Sciatic nerve (tissue), 2 donors: ENCODE results near the gene PKN1. TPM values are rescaled to one million over a fixed set of nuclear protein-coding genes. Genes with fewer than 3 reads are reported as not detected.
"Not testable (repeated sequence)": the region's sequence is repeated elsewhere in the genome, so short reads cannot be mapped to it uniquely, and the experiment has no call there.

ENCODE experiments used
- ATAC-seq: fragments of 200-7000 bp; cut with Tn5 transposase; one replicate; pipeline ENCODE4 v1.9.1; 2020; ENCODE audit warnings: mild to moderate bottlenecking, moderate library complexity
- DNase-seq: peaks from one replicate; pipeline ENCODE4 v3.0.0-alpha.2; 2020; ENCODE audit warnings: low spot score
- intact Hi-C: fragments of 100-400 bp; cut with DNase I; formaldehyde crosslinking; loops from one replicate; pipeline ENCODE4 v1.14.2; 2022
- total RNA-seq: library from RNA; stranded (reverse); fragmentation: NEBNext Ultra II Directional; extraction: Animal tissue kit (Norgen Biotek cat#: 25700); gene quantifications from one replicate; pipeline ENCODE4 v1.2.1, GENCODE V29; 2021
- donor health status: DM: no; HTN: no; CAD: no.
- donor health status: DM: no; HTN: no; CAD: no.

The PKN1 gene
- 116 TPM for total RNA-seq

DNA sequence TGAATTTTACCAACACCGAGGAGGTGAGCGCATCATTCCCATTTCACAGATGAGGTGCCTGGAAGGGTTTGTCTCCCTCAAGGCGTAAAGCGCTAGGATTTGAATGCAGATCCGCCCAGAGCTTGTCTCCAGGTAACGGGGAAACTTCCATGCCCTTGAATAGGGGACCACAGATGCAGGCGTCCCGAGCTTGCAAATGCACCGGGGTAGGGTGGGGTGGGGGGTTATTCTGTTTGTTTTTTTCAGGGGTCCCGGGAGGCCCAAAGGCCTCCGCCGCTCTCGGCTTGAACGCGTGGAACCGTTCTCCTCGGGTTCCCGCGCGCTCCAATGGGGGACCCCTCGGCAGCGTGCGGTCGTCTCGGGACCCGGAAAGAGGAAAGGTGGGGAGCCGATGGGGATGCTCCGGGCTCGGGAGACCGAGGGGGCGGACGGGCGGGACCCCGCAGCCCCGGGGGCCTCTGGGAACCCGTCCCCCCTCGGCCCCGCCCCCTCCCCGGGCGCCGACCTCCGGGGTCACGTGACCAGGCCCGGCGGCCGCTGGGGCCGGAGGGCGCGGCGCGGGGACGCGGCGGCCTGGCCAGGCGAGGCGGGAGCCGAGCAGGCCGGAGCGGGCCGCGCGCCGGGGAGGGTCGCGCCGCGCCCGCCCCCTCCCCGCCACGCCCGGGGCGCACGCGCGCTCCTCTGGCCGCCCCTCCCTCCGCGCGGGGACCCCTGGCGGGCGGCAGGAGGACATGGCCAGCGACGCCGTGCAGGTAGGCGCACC lies at the start of gene PKN1:
TSS of gene PKN1 (plus strand) at position 516 of the 763 bp plus-strand sequence. CDS start at position 732, 216 bp downstream.
- intact Hi-C loops = no loop called here
- DNase-seq = peak; percentile 78
- peak; percentile 63 for ATAC-seq

DNA sequence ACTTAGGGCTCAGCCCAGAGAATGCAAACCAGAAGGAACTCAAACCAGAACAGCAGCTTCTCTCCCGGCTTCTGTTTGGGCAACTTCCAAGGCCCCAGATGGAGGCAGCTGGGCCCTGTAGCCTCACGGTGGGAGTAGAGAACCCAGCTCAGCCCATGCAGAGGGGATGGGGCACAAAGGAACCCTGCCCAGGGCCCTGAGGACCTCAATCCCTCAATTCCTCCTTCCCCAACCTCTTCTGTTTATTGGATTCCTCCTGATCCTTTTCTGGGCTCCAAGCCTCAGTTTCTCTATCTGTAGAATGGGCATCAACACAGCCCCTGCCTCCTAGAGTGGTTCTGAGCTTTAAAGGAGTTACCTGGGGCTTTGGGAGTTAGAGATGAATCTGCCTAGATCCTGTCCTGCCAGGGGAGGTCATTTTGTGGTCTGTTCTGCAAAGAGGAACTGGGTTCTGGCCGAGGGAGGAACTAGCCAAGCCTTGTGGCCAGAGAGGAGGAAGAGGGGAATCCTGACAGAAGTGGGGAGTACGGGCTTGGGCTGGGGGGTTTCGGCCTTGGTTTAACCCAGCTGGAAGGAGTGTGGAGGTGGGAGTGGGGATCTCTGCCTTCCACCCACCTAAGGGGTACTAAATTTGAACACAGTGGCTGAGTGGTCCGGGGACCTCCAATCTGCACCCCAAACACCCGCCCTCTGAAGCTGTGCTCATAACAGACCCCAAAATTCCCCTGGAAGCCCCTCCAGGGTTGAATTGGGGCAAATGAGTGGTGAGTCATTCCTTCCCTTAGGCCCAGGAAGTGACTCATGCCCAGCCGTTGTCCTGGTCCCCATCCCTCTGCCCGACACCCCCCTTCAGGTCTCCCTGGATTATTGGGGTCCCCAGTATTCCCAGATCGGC lies 49.2 kb upstream of the PKN1 start:
- DNase-seq = no peak
- intact Hi-C loops = no loop called here
- peak; percentile 53 for ATAC-seq

DNA sequence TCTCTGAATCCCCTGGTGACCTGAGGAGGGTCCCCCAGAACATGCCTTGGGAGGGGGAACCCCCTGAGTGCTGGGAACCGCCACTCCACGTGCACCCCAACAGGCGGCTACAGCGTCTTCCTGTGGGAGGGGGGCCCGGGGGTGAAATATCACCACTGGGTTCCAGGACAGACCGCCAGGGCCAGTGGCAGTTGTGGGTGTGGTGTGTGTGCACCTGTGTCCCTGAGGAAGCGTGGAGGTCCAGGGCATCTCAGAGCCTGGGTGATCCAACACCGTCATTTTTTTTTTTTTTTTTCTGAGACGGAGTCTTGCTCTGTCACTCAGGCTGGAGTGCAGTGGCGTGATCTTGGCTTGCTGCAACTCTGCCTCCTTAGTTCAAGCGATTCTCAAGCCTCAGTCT lies 47.6 kb upstream of the PKN1 start:
- DNase-seq (no peak), ATAC-seq (no peak)
- intact Hi-C loops = no loop called here

DNA sequence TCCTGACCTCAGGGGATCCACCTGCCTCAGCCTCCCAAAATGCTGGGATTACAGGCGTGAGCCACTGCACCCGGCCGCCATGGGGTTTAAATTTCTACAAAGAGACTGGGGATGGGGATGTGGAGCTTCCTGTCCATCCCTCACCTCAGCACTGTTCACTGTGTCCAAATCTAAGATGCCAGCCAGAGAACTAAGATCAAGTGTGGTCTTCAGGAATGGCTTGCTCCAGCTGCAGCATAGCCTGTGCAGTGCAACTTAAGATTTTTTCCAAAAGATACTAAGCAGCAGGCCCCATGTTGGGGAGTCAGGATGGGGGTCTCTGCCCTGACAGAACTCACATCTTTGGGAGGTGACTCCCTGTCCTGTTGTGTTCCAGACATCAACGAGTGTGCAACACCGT lies 42.6 kb upstream of the PKN1 start:
- intact Hi-C loops = no loop called here
- ATAC-seq (no peak), DNase-seq (no peak)

DNA sequence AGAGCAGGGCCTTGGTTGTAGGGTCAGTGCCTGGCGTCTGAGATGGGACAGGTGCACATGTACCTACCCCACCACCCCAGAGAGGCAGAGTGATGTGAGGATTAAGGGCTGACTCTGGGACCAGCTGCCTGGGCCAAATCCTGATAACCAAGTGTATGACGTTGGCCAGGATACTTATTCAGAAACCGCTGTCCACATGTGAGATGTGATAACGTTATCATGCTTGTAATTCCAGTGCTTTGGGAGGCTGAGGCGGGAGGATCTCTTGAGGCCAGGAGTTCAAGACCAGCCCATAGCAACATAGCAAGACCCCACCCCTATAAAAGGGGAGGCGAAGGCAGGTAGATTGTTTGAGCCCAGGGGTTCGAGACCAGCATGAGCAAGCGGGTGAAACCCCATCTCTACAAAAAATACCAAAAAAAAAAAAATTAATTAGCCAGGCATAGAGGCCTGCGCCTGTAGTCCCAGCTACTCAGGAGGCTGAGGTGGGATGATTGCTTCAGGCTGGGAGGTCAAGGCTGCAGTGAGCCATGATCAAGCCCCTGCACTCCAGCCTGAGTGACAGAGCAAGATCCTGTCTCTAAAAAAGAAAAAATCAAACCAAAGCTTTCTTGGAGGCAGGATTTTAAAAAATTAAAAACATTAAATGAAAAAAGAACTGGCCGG lies 41.8 kb upstream of the PKN1 start:
- intact Hi-C loops = no loop called here
- ATAC-seq = no peak

DNA sequence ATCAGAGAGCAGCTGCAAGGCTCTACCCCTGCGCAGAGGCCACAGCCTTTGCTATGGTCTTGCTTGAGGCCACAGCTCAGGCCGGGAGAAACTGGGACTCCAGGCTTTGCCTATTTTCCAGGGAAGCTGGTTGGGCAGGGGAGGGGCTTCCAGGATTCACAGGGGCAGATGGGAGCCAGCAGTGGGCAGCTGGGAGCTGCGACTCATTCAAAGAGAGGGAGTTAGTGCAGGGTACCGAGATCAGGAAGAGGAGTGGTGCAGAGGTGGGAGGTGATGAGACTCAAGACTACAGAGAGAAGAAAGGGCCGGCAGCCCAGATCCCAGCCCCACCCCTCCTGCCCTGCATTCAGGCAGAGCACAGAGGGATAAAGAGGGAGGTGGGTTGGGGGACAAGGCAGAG lies 39.8 kb upstream of the PKN1 start:
- DNase-seq (no peak), ATAC-seq (no peak)
- intact Hi-C loops = no loop called here

More for the DNA sequence above, 41.8 kb upstream of the PKN1 start:
- no peak for DNase-seq

DNA sequence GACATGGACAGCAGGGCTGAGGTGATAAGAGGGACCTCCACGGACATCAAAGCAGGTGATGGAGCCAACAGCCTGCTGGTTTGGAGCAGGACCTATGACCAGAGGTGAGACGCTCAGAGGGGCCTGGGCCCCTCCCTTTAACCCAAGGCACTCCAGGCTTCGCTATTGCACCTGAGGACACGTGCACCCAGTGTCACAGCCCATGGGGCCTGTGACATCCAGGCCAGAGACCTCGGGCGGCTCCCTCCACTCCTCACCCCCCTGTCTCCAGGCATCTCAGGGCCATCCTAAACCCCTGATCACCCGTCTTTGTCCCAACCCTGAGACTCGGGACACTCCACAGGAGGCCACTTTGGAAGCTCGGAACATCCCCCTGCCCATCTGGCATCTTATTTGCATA lies 38.9 kb upstream of the PKN1 start:
- DNase-seq = no peak
- ATAC-seq = no peak
- intact Hi-C loops = no loop called here

GRCh38 chr19:14395262-14395661 lies 37.8 kb upstream of the PKN1 start:
- intact Hi-C loops = loop anchor here (5.0 kb wide), 1 partner anchor 372 kb away; no protein-coding TSS in a partner anchor
- ATAC-seq (no peak), DNase-seq (no peak)

- intact Hi-C loops = loop anchor here (5.0 kb wide), 1 partner anchor 371 kb away; no protein-coding TSS in a partner anchor
- DNase-seq = no peak
- ATAC-seq = no peak
Measured at GRCh38 chr19:14395710-14396336, 37.3 kb upstream of the PKN1 start.

DNA sequence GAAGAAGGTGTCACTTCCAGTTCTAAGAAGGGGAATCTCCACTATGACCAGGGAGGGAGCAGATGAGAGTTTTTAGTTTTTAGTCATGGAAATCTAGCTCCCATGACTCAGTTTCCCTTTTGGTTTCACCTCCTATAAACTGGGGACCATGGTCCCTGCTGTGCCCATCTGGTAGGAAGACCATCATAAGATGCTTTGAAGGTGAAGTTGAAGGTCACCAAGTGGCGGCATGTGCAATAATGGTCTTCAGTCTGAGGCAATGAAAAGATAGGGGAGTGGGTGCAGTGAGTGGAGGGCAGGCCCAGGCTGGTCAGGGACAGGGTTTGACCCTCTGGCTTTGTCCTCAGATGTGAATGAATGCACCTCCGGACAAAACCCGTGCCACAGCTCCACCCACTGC lies 36.4 kb upstream of the PKN1 start:
- not testable (repeated sequence) for DNase-seq, ATAC-seq
- intact Hi-C loops = loop anchor here (5.0 kb wide), 1 partner anchor 371 kb away; no protein-coding TSS in a partner anchor

GRCh38 chr19:14397168-14397567 lies 35.9 kb upstream of the PKN1 start:
- intact Hi-C loops = loop anchor here (5.0 kb wide), 1 partner anchor 370 kb away; no protein-coding TSS in a partner anchor

DNA sequence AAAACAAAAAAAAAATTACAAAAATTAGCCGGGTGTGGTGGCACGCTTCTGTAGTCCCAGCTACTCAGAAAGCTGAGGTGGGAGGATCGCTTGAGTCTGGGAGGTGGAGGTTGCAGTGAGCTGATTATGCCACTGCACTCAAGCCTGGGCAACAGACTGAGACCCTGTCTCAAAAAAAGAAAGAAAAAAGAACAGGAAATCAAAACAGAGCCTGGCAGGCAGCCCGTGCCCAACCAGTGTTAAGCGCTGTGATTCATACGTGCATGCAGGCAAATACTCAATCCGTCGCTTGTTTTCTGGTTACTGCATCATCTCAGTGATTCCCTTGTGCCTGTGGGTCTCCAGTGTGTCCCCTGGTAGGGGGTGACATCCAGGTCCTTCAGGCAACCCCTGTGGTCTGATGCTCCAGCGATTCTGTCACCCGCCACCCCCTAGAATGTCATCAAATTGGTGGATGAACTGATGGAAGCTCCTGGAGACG lies 32.1 kb upstream of the PKN1 start:
- ATAC-seq = no peak
- intact Hi-C loops = no loop called here
- no peak for DNase-seq

More at GRCh38 chr19:14397168-14397567, 35.9 kb upstream of the PKN1 start:
- ATAC-seq, DNase-seq: not testable (repeated sequence)

DNA sequence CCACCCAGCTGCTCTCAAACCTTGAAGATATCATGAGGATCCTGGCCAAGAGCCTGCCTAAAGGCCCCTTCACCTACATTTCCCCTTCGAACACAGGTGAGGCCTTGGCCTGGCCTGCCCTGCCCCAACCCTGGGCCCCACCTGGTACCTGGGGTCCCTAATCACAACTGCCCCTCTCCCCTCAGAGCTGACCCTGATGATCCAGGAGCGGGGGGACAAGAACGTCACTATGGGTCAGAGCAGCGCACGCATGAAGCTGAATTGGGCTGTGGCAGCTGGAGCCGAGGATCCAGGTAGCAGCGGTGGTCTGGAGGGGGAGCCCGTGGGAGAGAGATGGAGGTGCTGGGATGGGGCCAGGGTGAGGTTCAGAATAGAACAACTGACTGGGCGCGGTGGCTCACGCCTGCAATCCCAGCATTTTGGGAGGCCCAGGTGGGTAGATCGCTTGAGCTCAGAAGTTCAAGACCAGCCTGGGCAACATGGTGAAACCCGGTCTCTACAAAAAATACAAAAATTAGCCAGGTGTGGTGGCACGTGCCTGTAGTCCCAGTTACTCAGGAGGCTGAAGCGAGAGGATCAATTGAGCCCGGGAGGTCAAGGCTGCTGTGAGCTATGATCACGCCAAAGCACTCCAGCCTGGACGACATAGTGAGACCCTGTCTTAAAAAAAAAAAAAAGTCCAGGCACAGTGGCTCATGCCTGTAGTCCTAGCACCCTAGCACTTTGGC lies 31.5 kb upstream of the PKN1 start:
- intact Hi-C loops = no loop called here
- no peak for DNase-seq
- no peak for ATAC-seq

DNA sequence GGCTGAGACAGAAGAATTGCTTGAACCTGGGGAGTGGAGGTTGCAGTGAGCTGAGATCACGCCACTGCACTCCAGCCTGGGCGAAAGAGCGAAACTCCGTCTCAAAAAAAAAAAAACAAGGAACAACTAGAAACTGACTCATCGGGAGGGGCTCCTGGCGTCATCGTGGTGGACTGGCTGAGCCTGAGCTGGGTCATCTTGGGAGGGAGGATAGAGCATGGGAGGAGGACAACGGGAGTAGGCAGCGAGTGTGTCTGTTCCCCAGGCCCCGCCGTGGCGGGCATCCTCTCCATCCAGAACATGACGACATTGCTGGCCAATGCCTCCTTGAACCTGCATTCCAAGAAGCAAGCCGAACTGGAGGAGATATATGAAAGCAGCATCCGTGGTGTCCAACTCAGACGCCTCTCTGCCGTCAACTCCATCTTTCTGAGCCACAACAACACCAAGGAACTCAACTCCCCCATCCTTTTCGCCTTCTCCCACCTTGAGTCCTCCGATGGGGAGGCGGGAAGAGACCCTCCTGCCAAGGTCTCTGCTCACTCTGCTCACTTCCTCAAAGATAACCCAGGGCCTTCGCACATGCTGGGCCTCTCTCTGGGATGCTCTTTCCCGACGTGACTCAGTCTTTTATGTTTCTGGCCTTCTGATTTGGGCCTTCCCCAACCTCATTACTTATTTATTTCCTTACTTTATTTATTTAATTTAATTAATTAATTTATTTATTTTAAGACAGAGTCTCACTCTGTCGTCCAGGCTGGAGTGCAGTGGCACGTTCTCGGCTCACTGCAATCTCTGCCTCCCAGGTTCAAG lies 30.6 kb upstream of the PKN1 start:
- no peak for DNase-seq
- intact Hi-C loops = no loop called here
- ATAC-seq = no peak

GRCh38 chr19:14403145-14403930 lies 29.8 kb upstream of the PKN1 start:
- intact Hi-C loops, ATAC-seq, DNase-seq: not testable (repeated sequence)

- DNase-seq (no peak), ATAC-seq (no peak)
- intact Hi-C loops = no loop called here
Measured at GRCh38 chr19:14404312-14404711, 28.8 kb upstream of the PKN1 start.

DNA sequence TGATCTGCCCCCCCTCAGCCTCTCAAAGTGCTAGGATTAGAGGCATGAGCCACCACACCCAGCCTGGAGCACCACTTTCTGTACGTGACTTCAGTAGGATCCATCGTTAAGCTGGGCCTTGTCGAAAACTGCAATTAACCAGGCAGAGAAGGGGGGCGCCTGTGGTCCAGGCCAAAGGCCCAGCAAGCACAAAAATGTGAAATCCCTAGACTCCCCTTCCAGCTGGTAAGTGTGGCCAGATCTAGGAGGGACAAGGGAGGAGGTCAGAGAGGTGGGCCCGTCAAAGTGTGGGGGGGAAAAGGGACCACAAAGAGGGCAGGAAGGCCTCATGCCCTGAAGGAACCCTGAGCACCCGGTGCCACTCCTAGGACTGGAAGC lies 27.7 kb upstream of the PKN1 start:
- no peak for ATAC-seq
- intact Hi-C loops = no loop called here
- DNase-seq = no peak
